Measurements from ENCODE around the gene PDXP.

PDXP gene

DNA sequence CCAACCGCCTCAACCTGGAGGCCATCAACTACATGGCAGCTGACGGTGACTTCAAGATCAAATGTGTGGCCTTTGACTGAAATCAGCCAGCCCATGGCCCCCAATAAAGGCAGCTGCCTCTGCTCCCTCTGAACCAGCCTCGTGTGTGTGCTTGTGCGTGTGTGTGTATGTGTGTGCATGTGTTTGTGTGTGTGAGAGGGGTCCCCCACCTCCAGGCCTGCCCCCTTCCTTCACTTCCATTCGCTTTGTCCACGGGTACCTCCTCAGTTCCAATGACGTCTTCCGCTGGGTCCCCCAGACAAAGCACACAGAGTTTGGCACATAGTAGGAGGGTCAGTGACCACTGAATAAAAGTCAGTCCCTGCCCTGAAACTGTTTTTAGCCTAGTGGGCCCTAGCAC is 21.1 kb downstream of the PDXP start:
- no peaks in the 10 kb centered on the region for H3K9me3 ChIP-seq (ENCODE audit: control insufficient read depth, low read length)
- no peaks in the 10 kb centered on the region for H3K36me3 ChIP-seq (ENCODE audit: control insufficient read depth, insufficient read depth, low read length)
- no peak overlapping the region for H3K27ac ChIP-seq
- no peak overlapping the region for H3K9ac ChIP-seq
- TF ChIP-seq CTCF (IDR thresholded peaks at IDR 0.05) = no peak
- no peak overlapping the region for H3K4me2 ChIP-seq (ENCODE audit: low read length)
- H3K79me2 ChIP-seq = no peaks in the 10 kb centered on the region
- no peak overlapping the region for H3K4me3 ChIP-seq (ENCODE audit: low read depth, low read length)
- no peaks in the 10 kb centered on the region for H3K27me3 ChIP-seq (ENCODE audit: control insufficient read depth, insufficient read depth, low read length)
- no peak overlapping the region for H2AFZ ChIP-seq
- no peaks in the 10 kb centered on the region for H3K4me1 ChIP-seq

DNA sequence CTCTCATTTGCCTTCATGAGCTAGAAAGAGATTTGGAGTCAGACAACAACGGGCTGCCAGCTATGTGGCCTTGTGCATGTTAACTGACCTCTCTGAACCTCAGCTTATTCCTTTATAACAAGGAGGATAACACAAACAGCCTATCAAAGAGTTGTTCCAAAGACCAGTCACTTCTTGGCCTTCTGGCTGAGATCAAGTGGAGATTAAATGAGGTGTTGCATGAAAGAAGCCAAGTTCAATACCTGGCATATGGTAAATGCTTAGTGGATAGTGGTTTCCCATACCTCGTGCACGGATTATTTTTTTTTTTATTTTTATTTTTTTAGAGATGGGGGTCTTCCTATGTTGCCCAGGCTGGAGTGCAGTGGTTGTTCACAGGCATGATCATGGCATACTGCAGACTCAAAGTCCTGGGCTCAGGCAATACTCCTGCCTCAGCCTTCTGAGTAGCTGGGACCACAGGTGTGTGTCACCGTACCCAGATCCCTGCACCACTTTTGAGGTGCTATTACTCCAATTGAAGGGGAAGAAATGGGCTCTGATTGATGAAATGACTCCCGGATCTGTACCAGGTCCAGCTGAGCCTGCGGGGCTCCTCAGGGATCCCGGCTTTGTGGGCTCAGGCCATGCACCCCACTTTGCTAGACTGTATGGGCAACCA is 21.8 kb downstream of the PDXP start:
- Histone ChIP-seq H3K9ac (no peak overlapping the region), H3K27ac (no peak overlapping the region)

GRCh38 chr22:37681001-37681424 is 22.5 kb downstream of the PDXP start:
- Histone ChIP-seq H3K4me2 (ENCODE audit: low read length) (no peak overlapping the region), H3K27me3 (ENCODE audit: control insufficient read depth, insufficient read depth, low read length) (no peaks in the 10 kb centered on the region), H2AFZ (no peak overlapping the region), H3K27ac (no peak overlapping the region), H3K9ac (no peak overlapping the region), H3K36me3 (ENCODE audit: control insufficient read depth, insufficient read depth, low read length) (no peaks in the 10 kb centered on the region), H3K9me3 (ENCODE audit: control insufficient read depth, low read length) (no peaks in the 10 kb centered on the region), H3K79me2 (no peaks in the 10 kb centered on the region), H3K4me3 (ENCODE audit: low read depth, low read length) (no peak overlapping the region), H3K4me1 (no peaks in the 10 kb centered on the region)
- no peak for TF ChIP-seq CTCF (IDR thresholded peaks at IDR 0.05)

More for the DNA sequence above, 21.8 kb downstream of the PDXP start:
- Histone ChIP-seq H3K4me2 (ENCODE audit: low read length) (no peak overlapping the region), H2AFZ (no peak overlapping the region), H3K79me2 (no peaks in the 10 kb centered on the region), H3K36me3 (ENCODE audit: control insufficient read depth, insufficient read depth, low read length) (no peaks in the 10 kb centered on the region), H3K27me3 (ENCODE audit: control insufficient read depth, insufficient read depth, low read length) (no peaks in the 10 kb centered on the region), H3K9me3 (ENCODE audit: control insufficient read depth, low read length) (no peaks in the 10 kb centered on the region), H3K4me1 (no peaks in the 10 kb centered on the region), H3K4me3 (ENCODE audit: low read depth, low read length) (no peak overlapping the region)
- no peak for TF ChIP-seq CTCF (IDR thresholded peaks at IDR 0.05)

- no peak overlapping the region for H3K4me2 ChIP-seq (ENCODE audit: low read length)
- H3K9me3 ChIP-seq (ENCODE audit: control insufficient read depth, low read length) = no peaks in the 10 kb centered on the region
- no peak overlapping the region for H3K4me3 ChIP-seq (ENCODE audit: low read depth, low read length)
- H3K27me3 ChIP-seq (ENCODE audit: control insufficient read depth, insufficient read depth, low read length) = no peaks in the 10 kb centered on the region
- TF ChIP-seq CTCF (IDR thresholded peaks at IDR 0.05) = peak; percentile 84
- no peaks in the 10 kb centered on the region for H3K79me2 ChIP-seq
- no peaks in the 10 kb centered on the region for H3K36me3 ChIP-seq (ENCODE audit: control insufficient read depth, insufficient read depth, low read length)
- no peak overlapping the region for H2AFZ ChIP-seq
- no peaks in the 10 kb centered on the region for H3K4me1 ChIP-seq
- H3K27ac ChIP-seq = no peak overlapping the region
- no peak overlapping the region for H3K9ac ChIP-seq
These were observed 23.1 kb downstream of the PDXP start for GRCh38 chr22:37681556-37682049.
